Stomach (tissue), 9 donors: ENCODE results near the gene NFXL1. TPM values are rescaled to one million over a fixed set of nuclear protein-coding genes. Genes with fewer than 3 reads are reported as not detected.
"Not testable (repeated sequence)": the region's sequence is repeated elsewhere in the genome, so short reads cannot be mapped to it uniquely, and the experiment has no call there.

ENCODE experiments used
- DNase-seq, 2 donors: peaks; one replicate each; pipeline versions ENCODE4 v3.0.0 to v3.0.0-alpha.2; 2013 to 2019
- H3K27ac ChIP-seq, 5 donors: fragments of 200-600 bp in 4 of 5; sonication (generic) in 4 of 5; one replicate each; pipeline ENCODE4 v1.5.1; 2013 to 2019; ENCODE audit warnings: mild to moderate bottlenecking in 1 of 5, moderate library complexity in 1 of 5
- H3K27me3 ChIP-seq, 3 donors: fragments of 200-600 bp; sonication (generic); one replicate each; pipeline ENCODE4 v1.5.1; 2017 to 2019; ENCODE audit warnings: mixed run types in 1 of 3
- H3K36me3 ChIP-seq, 4 donors: fragments of 200-600 bp; sonication (generic); 1 replicate in 3 of 4; 2 replicates in 1 of 4; pipeline ENCODE4 v1.5.1; 2016 to 2019
- H3K4me1 ChIP-seq, 4 donors: fragments of 200-600 bp; sonication (generic); one replicate each; pipeline ENCODE4 v1.5.1; 2016 to 2019
- H3K4me3 ChIP-seq, 4 donors: fragments of 200-600 bp; sonication (generic) in 3 of 4; one replicate each; pipeline ENCODE4 v1.5.1; 2016 to 2019; ENCODE audit warnings: mild to moderate bottlenecking in 1 of 4
- H3K9me3 ChIP-seq, 4 donors: fragments of 200-600 bp; sonication (generic); one replicate each; pipeline ENCODE4 v1.5.1; 2016 to 2019
- CTCF ChIP-seq, 7 experiments: fragments of 450-650 bp in 4 of 7; fragments of 200-600 bp in 3 of 7; sonication (generic) in 3 of 7; IDR thresholded peaks; one replicate each; pipeline ENCODE4 v1.5.1; 2016 to 2019; ENCODE audit warnings: antibody characterized with exemption in 7 of 7, control low read depth in 2 of 7, mild to moderate bottlenecking in 1 of 7
- EP300 ChIP-seq: sonication (generic); formaldehyde crosslinking; IDR thresholded peaks from one replicate; pipeline ENCODE4 v1.6.1; 2017; ENCODE audit warnings: antibody characterized with exemption
- POLR2A ChIP-seq, 4 donors: fragments of 450-650 bp; IDR thresholded peaks; one replicate each; pipeline ENCODE4 v1.6.1; 2016; ENCODE audit warnings: antibody characterized with exemption in 4 of 4, control low read depth in 2 of 4, mild to moderate bottlenecking in 1 of 4, moderate library complexity in 1 of 4
- POLR2AphosphoS5 ChIP-seq, 3 donors: sonication (generic); formaldehyde crosslinking; IDR thresholded peaks; one replicate each; pipeline ENCODE4 v1.6.1; 2016; ENCODE audit warnings: antibody characterized with exemption in 3 of 3
- WGBS, 5 donors: extraction: QIAGEN DNeasy Blood & Tissue Kit in 3 of 5; methylation state at CpG; one replicate each; pipeline versions ENCODE4 v1.1.5 to v1.1.7; 2013 to 2018; 5-methylcytosine and 5-hydroxymethylcytosine counted together
- intact Hi-C: fragments of 100-400 bp; cut with DNase I; formaldehyde crosslinking; loops from one replicate; pipeline ENCODE4 v1.15.1; 2023; ENCODE audit warnings: low total_unique reads
- polyA plus RNA-seq, 3 donors: library from polyadenylated mRNA; stranded (reverse); fragments of 200-250 nt; gene quantifications; one replicate each; pipeline ENCODE4 v1.2.3, GENCODE V29; 2013
- total RNA-seq, 5 donors: library from RNA; depleted of rRNA; stranded (reverse); fragments of >200 nt; gene quantifications; one replicate each; pipeline versions ENCODE4 v1.1.0 to v1.2.3, GENCODE V29; 2014 to 2016
- donor health status: healthy with polysubstance abuse.
- donor health status: Bipolar disorder and iron deficiency.
- donor health status: healthy.

NFXL1 gene
- total and polyA plus RNA-seq, 8 donors, result 3.2 to 23.7 (median 13.7) TPM

GRCh38 chr4:47930971-47931804 is 16.8 kb upstream of the NFXL1 start:
- 28 to 45% (median 41%) methylated on average over 2 of the region's 2 CpGs for WGBS, 5 donors
- H3K36me3 ChIP-seq, result no peaks in the 10 kb centered on the region
- no peak for TF ChIP-seq POLR2AphosphoS5 (IDR thresholded peaks at IDR 0.05)
- no peak for TF ChIP-seq CTCF (IDR thresholded peaks at IDR 0.05)
- TF ChIP-seq EP300, result no peak
- TF ChIP-seq POLR2A (IDR thresholded peaks at IDR 0.05), result no peak
- H3K27me3 ChIP-seq, result no peaks in the 10 kb centered on the region
- H3K4me3 ChIP-seq, result no peak overlapping the region
- DNase-seq, result peak in 1 of 2 donors; percentile 58
- no peak overlapping the region for H3K27ac ChIP-seq
- intact Hi-C loops, result loop anchor here (10.0 kb wide), 2 partner anchors 154 to 256 kb away; no protein-coding TSS in a partner anchor
- H3K9me3 ChIP-seq, result no peaks in the 10 kb centered on the region
- peaks cover 0 to 19% (median 12%) of the 10 kb centered on the region in 4 donors for H3K4me1 ChIP-seq

GRCh38 chr4:47929682-47930201 is 15.4 kb upstream of the NFXL1 start:
- Histone ChIP-seq H3K36me3 (no peaks in the 10 kb centered on the region), H3K27ac (no peak overlapping the region), H3K27me3 (no peaks in the 10 kb centered on the region), H3K4me3 (no peak overlapping the region), H3K9me3 (no peaks in the 10 kb centered on the region), H3K4me1 (peaks cover 0 to 20% (median 13%) of the 10 kb centered on the region in 4 donors)
- TF ChIP-seq CTCF (IDR thresholded peaks at IDR 0.05) (no peak), POLR2AphosphoS5 (IDR thresholded peaks at IDR 0.05) (no peak), EP300 (no peak), POLR2A (IDR thresholded peaks at IDR 0.05) (no peak)
- no peak for DNase-seq
- WGBS, 5 donors, result 62 to 79% (median 67%) methylated on average over 4 of the region's 4 CpGs
- intact Hi-C loops, result loop anchor here (10.0 kb wide), 2 partner anchors 155 to 255 kb away; no protein-coding TSS in a partner anchor

GRCh38 chr4:47926667-47927258 is 12.4 kb upstream of the NFXL1 start:
- Histone ChIP-seq H3K36me3 (no peaks in the 10 kb centered on the region), H3K4me3 (peak overlapping the region; percentile 11 to 32 (median 21)), H3K27ac (peak overlapping the region in 1 of 5 donors; percentile 26), H3K9me3 (no peaks in the 10 kb centered on the region), H3K4me1 (peaks cover 0 to 23% (median 10%) of the 10 kb centered on the region in 4 donors), H3K27me3 (peaks cover 0 to 10% (median 0%) of the 10 kb centered on the region in 3 donors)
- TF ChIP-seq POLR2AphosphoS5 (IDR thresholded peaks at IDR 0.05) (no peak), CTCF (IDR thresholded peaks at IDR 0.05) (peak in 5 of 7 experiments; percentile 17 to 59 (median 44)), EP300 (no peak), POLR2A (IDR thresholded peaks at IDR 0.05) (no peak)
- WGBS, 5 donors, result 5 to 8% (median 5%) methylated on average over 14 to 15 of the region's 15 CpGs
- peak; percentile 61 to 90 for DNase-seq
- intact Hi-C loops, result no loop called here

GRCh38 chr4:47923261-47923608 is 8.9 kb upstream of the NFXL1 start:
- DNase-seq, H3K36me3 ChIP-seq, H3K4me3 ChIP-seq, intact Hi-C loops, H3K27me3 ChIP-seq, H3K27ac ChIP-seq, H3K9me3 ChIP-seq: not testable (repeated sequence)
- peaks cover 0 to 16% (median 10%) of the 10 kb centered on the region in 4 donors for H3K4me1 ChIP-seq
- WGBS, 5 donors, result 71 to 83% (median 77%) methylated on average over 8 of the region's 8 CpGs

GRCh38 chr4:47922436-47923260 is 8.3 kb upstream of the NFXL1 start:
- intact Hi-C loops, H3K27ac ChIP-seq, H3K9me3 ChIP-seq, DNase-seq, H3K4me3 ChIP-seq, H3K36me3 ChIP-seq, H3K27me3 ChIP-seq: not testable (repeated sequence)
- WGBS, 5 donors, result 58 to 69% (median 66%) methylated on average over 17 of the region's 17 CpGs
- H3K4me1 ChIP-seq, result peaks cover 0 to 16% (median 10%) of the 10 kb centered on the region in 4 donors

GRCh38 chr4:47917163-47917562 is 2.8 kb upstream of the NFXL1 start:
- intact Hi-C loops, H3K4me3 ChIP-seq, H3K27me3 ChIP-seq, H3K27ac ChIP-seq, DNase-seq, H3K9me3 ChIP-seq, H3K36me3 ChIP-seq: not testable (repeated sequence)
- 100% methylated on average over 1 of the region's 1 CpG for WGBS, 5 donors
- peaks cover 0 to 23% (median 19%) of the 10 kb centered on the region in 4 donors for H3K4me1 ChIP-seq
